ENCODE results near the gene CAMTA1.

Gene CAMTA1

GRCh38 chr1:7256526-7256925 lies 471.3 kb downstream of the CAMTA1 start:
- no peak for DNase-seq (ENCODE audit: low spot score)

GRCh38 chr1:7257225-7257624 lies 472.0 kb downstream of the CAMTA1 start:
- no peak for DNase-seq (ENCODE audit: low spot score)

- no peak for DNase-seq (ENCODE audit: low spot score)
Observed at GRCh38 chr1:7258589-7259135, 473.4 kb downstream of the CAMTA1 start.

- DNase-seq (ENCODE audit: low spot score), result no peak
Observed at GRCh38 chr1:7259955-7260354, 474.7 kb downstream of the CAMTA1 start.

GRCh38 chr1:7261490-7261889 lies 476.2 kb downstream of the CAMTA1 start:
- DNase-seq (ENCODE audit: low spot score), result no peak

GRCh38 chr1:7262611-7263010 lies 477.4 kb downstream of the CAMTA1 start:
- DNase-seq (ENCODE audit: low spot score), result no peak

GRCh38 chr1:7263021-7263960 lies 478.0 kb downstream of the CAMTA1 start:
- no peak for DNase-seq (ENCODE audit: low spot score)

- DNase-seq (ENCODE audit: low spot score), result no peak
Observed at GRCh38 chr1:7264101-7264500, 478.8 kb downstream of the CAMTA1 start.

- DNase-seq (ENCODE audit: low spot score), result no peak
Observed at GRCh38 chr1:7265771-7266371, 480.6 kb downstream of the CAMTA1 start.

- no peak for DNase-seq (ENCODE audit: low spot score)
Observed at GRCh38 chr1:7266561-7266960, 481.3 kb downstream of the CAMTA1 start.

- DNase-seq (ENCODE audit: low spot score), result no peak
Observed at GRCh38 chr1:7267493-7267892, 482.2 kb downstream of the CAMTA1 start.

- no peak for DNase-seq (ENCODE audit: low spot score)
Observed at GRCh38 chr1:7268983-7269382, 483.7 kb downstream of the CAMTA1 start.

- DNase-seq (ENCODE audit: low spot score), result no peak
Observed at GRCh38 chr1:7269525-7269924, 484.3 kb downstream of the CAMTA1 start.

- no peak for DNase-seq (ENCODE audit: low spot score)
Observed at GRCh38 chr1:7274256-7274655, 489.0 kb downstream of the CAMTA1 start.

- no peak for DNase-seq (ENCODE audit: low spot score)
Observed at GRCh38 chr1:7278045-7278444, 492.8 kb downstream of the CAMTA1 start.

GRCh38 chr1:7278827-7279765 lies 493.8 kb downstream of the CAMTA1 start:
- no peak for DNase-seq (ENCODE audit: low spot score)

GRCh38 chr1:7279769-7280168 lies 494.5 kb downstream of the CAMTA1 start:
- DNase-seq (ENCODE audit: low spot score), result no peak

- DNase-seq (ENCODE audit: low spot score), result no peak
Observed at GRCh38 chr1:7280347-7280960, 495.2 kb downstream of the CAMTA1 start.

- DNase-seq (ENCODE audit: low spot score), result no peak
Observed at GRCh38 chr1:7281821-7282220, 496.6 kb downstream of the CAMTA1 start.

GRCh38 chr1:7284839-7285435 lies 499.7 kb downstream of the CAMTA1 start:
- DNase-seq (ENCODE audit: low spot score), result no peak

GRCh38 chr1:7285856-7286454 lies 500.7 kb downstream of the CAMTA1 start:
- DNase-seq (ENCODE audit: low spot score), result no peak

Measured in Ammon's horn (tissue), 1 donor.